Uterus (tissue), 2 donors: Measurements from ENCODE around the gene CFAP119.

ENCODE experiments used
- CTCF ChIP-seq, 4 experiments: fragments of 200-600 bp in 2 of 4; fragments of 450-650 bp in 2 of 4; sonication (generic) in 2 of 4; IDR thresholded peaks; one replicate each; pipeline ENCODE4 v1.5.1; 2016 to 2019; ENCODE audit warnings: antibody characterized with exemption in 4 of 4, mild to moderate bottlenecking in 2 of 4, moderate library complexity in 1 of 4
- POLR2A ChIP-seq, 2 donors: fragments of 450-650 bp; IDR thresholded peaks; one replicate each; pipeline ENCODE4 v1.6.1; 2016; ENCODE audit warnings: antibody characterized with exemption in 2 of 2, mild to moderate bottlenecking in 1 of 2, moderate library complexity in 1 of 2

- TF ChIP-seq CTCF (IDR thresholded peaks at IDR 0.05), result no peak
- no peak for TF ChIP-seq POLR2A (IDR thresholded peaks at IDR 0.05)
Observed at GRCh38 chr16:30802936-30803335, 41.1 kb upstream of the CFAP119 start.
